SK-N-SH (cell line): ENCODE data around the gene KRT33A. TPM values are rescaled to one million over a fixed set of nuclear protein-coding genes. Genes with fewer than 3 reads are reported as not detected.

Source experiments
- CTCF ChIA-PET: fragments of 300-600, 350-600 bp; formaldehyde crosslinking; extraction: SDS; loops from one replicate; lab custom pipeline; 2021; lab: Yijun Ruan, JAX
- POLR2A ChIA-PET: fragments of 350-600 bp; sonication (Branson Sonifier 250); formaldehyde crosslinking; extraction: SDS; loops from one replicate; lab custom pipeline; 2020; ENCODE audit warnings: antibody characterized with exemption, inconsistent platforms; lab: Yijun Ruan, JAX
- DNase-seq: peaks from one replicate; pipeline ENCODE4 v3.0.0; 2012
- H2AFZ ChIP-seq: fragments of 200-600 bp; sonication (generic); 2 replicates; pipeline ENCODE4 v1.8.1; 2016; ENCODE audit warnings: antibody characterized with exemption, mild to moderate bottlenecking, low read depth
- H3F3A ChIP-seq: fragments of 200-600 bp; sonication (generic); replicated peaks from 2 replicates; pipeline ENCODE3; 2016; ENCODE audit warnings: antibody characterized with exemption, mild to moderate bottlenecking; ENCODE audit not compliant: insufficient read depth
- H3K27ac ChIP-seq, 2 experiments: fragments of 200-500 bp in 1 of 2; fragments of 200-600 bp in 1 of 2; sonication (Bioruptor generic) in 1 of 2; sonication (generic), shearing (Covaris generic) in 1 of 2; 2 replicates each; pipeline versions ENCODE4 v1.5.1 to v1.6.1; 2014 to 2016; ENCODE audit warnings: low read depth in 2 of 2, inconsistent platforms in 1 of 2, low read length in 1 of 2, mild to moderate bottlenecking in 1 of 2, mixed read lengths in 1 of 2
- H3K27me3 ChIP-seq: fragments of 200-600 bp; sonication (generic), shearing (Covaris generic); 2 replicates; pipeline ENCODE4 v1.6.1; 2016; ENCODE audit warnings: mixed run types; ENCODE audit not compliant: insufficient read depth
- H3K36me3 ChIP-seq, 2 experiments: fragments of 200-500 bp in 1 of 2; fragments of 200-600 bp in 1 of 2; sonication (Bioruptor generic) in 1 of 2; sonication (generic) in 1 of 2; replicated peaks in 1 of 2; 2 replicates each; pipeline versions ENCODE3 to v1.5.1; 2014 to 2016; ENCODE audit warnings: low read length in 1 of 2, mild to moderate bottlenecking in 1 of 2; ENCODE audit not compliant: insufficient read depth in 2 of 2, control insufficient read depth in 1 of 2
- H3K4me1 ChIP-seq, 2 experiments: fragments of 200-500 bp in 1 of 2; fragments of 200-600 bp in 1 of 2; sonication (Bioruptor generic) in 1 of 2; sonication (generic), shearing (Covaris generic) in 1 of 2; 2 replicates each; pipeline versions ENCODE4 v1.5.1 to v1.6.1; 2014 to 2016; ENCODE audit warnings: low read depth in 1 of 2, low read length in 1 of 2, mixed run types in 1 of 2; ENCODE audit not compliant: insufficient read depth in 2 of 2, control insufficient read depth in 1 of 2
- H3K4me2 ChIP-seq: fragments of 200-600 bp; sonication (generic), shearing (Covaris generic); 2 replicates; pipeline ENCODE4 v1.6.1; 2017; ENCODE audit warnings: mixed run types
- H3K4me3 ChIP-seq, 2 experiments: fragments of 200-500 bp in 1 of 2; fragments of 200-600 bp in 1 of 2; sonication (Bioruptor generic) in 1 of 2; sonication (generic), shearing (Covaris generic) in 1 of 2; 2 replicates each; pipeline versions ENCODE4 v1.5.1 to v1.8.1; 2014 to 2016; ENCODE audit warnings: low read depth in 2 of 2, inconsistent platforms in 1 of 2, low read length in 1 of 2, mild to moderate bottlenecking in 1 of 2, mixed read lengths in 1 of 2, moderate library complexity in 1 of 2
- H3K79me2 ChIP-seq: fragments of 200-600 bp; sonication (generic); 2 replicates; pipeline ENCODE4 v1.8.1; 2017; ENCODE audit warnings: mild to moderate bottlenecking; ENCODE audit not compliant: insufficient read depth
- H3K9ac ChIP-seq: fragments of 200-600 bp; sonication (generic); 2 replicates; pipeline ENCODE4 v1.6.1; 2017; ENCODE audit warnings: mixed run types
- H3K9me2 ChIP-seq: fragments of 200-600 bp; sonication (generic); 2 replicates; pipeline ENCODE4 v1.6.1; 2017; ENCODE audit warnings: mixed run types
- H3K9me3 ChIP-seq: fragments of 200-600 bp; sonication (generic); 2 replicates; pipeline ENCODE4 v1.6.1; 2017; ENCODE audit warnings: mixed run types, mild to moderate bottlenecking, moderate library complexity
- H4K20me1 ChIP-seq: fragments of 200-600 bp; sonication (generic); 2 replicates; pipeline ENCODE4 v1.6.1; 2017; ENCODE audit warnings: mild to moderate bottlenecking, mixed run types; ENCODE audit not compliant: insufficient read depth
- CTCF ChIP-seq: fragments of 200-600 bp; sonication (generic); IDR thresholded peaks from 2 replicates; pipeline ENCODE4 v1.6.1; 2017; ENCODE audit warnings: antibody characterized with exemption, mild to moderate bottlenecking, moderate library complexity
- ELF1 ChIP-seq: IDR thresholded peaks from 2 replicates; pipeline ENCODE4 v1.4.0; 2012
- EZH2phosphoT487 ChIP-seq: fragments of 200-600 bp; sonication (generic); IDR thresholded peaks from 2 replicates; pipeline ENCODE4 v1.6.1; 2017; ENCODE audit warnings: low read depth, mixed run types, mild to moderate bottlenecking, antibody characterized with exemption, moderate library complexity, borderline replicate concordance
- FOXM1 ChIP-seq: IDR thresholded peaks from 2 replicates; pipeline ENCODE4 v1.4.0; 2012; ENCODE audit warnings: low read depth, mild to moderate bottlenecking
- GABPA ChIP-seq: IDR thresholded peaks from 2 replicates; pipeline ENCODE4 v1.4.0; 2012; ENCODE audit warnings: low read depth, mild to moderate bottlenecking
- IRF3 ChIP-seq: fragments of 150-350 bp; IDR thresholded peaks from 2 replicates; pipeline ENCODE4 v1.6.1; 2016; ENCODE audit warnings: mild to moderate bottlenecking, low read depth, low read length
- MAX ChIP-seq: IDR thresholded peaks from 2 replicates; pipeline ENCODE4 v1.4.0; 2012; ENCODE audit warnings: low read depth
- MEF2A ChIP-seq: IDR thresholded peaks from 2 replicates; pipeline ENCODE4 v1.4.0; 2012; ENCODE audit warnings: low read depth, borderline replicate concordance
- NFIC ChIP-seq: IDR thresholded peaks from 2 replicates; pipeline ENCODE4 v1.4.0; 2012; ENCODE audit warnings: borderline replicate concordance
- PBX3 ChIP-seq: IDR thresholded peaks from 2 replicates; pipeline ENCODE4; 2012
- POLR2AphosphoS5 ChIP-seq: IDR thresholded peaks from 2 replicates; pipeline ENCODE4 v1.6.1; 2012; ENCODE audit warnings: low read depth, low read length
- RCOR1 ChIP-seq: fragments of 150-350 bp; IDR thresholded peaks from 2 replicates; pipeline ENCODE4 v1.6.1; 2017; ENCODE audit warnings: antibody characterized with exemption, low read length
- RFX5 ChIP-seq: IDR thresholded peaks from 2 replicates; pipeline ENCODE4 v1.6.1; 2012; ENCODE audit warnings: mild to moderate bottlenecking, improper control_type of control experiment, low read length
- RXRA ChIP-seq: IDR thresholded peaks from 2 replicates; pipeline ENCODE4 v1.4.0; 2012; ENCODE audit warnings: low read depth, mild to moderate bottlenecking, borderline replicate concordance
- USF2 ChIP-seq: fragments of 150-350 bp; IDR thresholded peaks from 2 replicates; pipeline ENCODE4 v1.6.1; 2017; ENCODE audit warnings: antibody characterized with exemption, low read length, low read depth, borderline replicate concordance
- YY1 ChIP-seq: IDR thresholded peaks from 2 replicates; pipeline ENCODE4 v1.4.0; 2012; ENCODE audit warnings: low read depth, mild to moderate bottlenecking
- WGBS: methylation state at CpG from one replicate; pipeline ENCODE4 v1.1.6; 2017; ENCODE audit warnings: low lambda C conversion rate; 5-methylcytosine and 5-hydroxymethylcytosine counted together
- polyA plus RNA-seq, 3 experiments: library from polyadenylated mRNA; depleted of rRNA; stranded (reverse); fragments of >200 nt; gene quantifications; 2 replicates each; pipeline ENCODE4 v1.2.3, GENCODE V29; 2012

The KRT33A gene
- polyA plus RNA-seq, 1 of the 3 experiments (the other 2 are of a cell fraction) = not detected

- H3K79me2 ChIP-seq = no peaks in the 10 kb centered on the region
- peaks cover 6% of the 10 kb centered on the region; the same call in 1 of the 2 replicates for H3K9me3 ChIP-seq
- no peak overlapping the region for H3K4me2 ChIP-seq
- POLR2A ChIA-PET = no interaction called here
- H3K27ac ChIP-seq = no peak overlapping the region
- H3F3A ChIP-seq = no peaks in the 10 kb centered on the region
- H4K20me1 ChIP-seq = no peaks in the 10 kb centered on the region
- no peaks in the 10 kb centered on the region for H3K9me2 ChIP-seq
- TF ChIP-seq MEF2A (no peak), FOXM1 (no peak), CTCF (no peak), POLR2AphosphoS5 (no peak)
- no peak overlapping the region for H3K9ac ChIP-seq
- no peak overlapping the region for H3K4me3 ChIP-seq
- no peaks in the 10 kb centered on the region for H3K4me1 ChIP-seq
- WGBS = 35% methylated on average over 3 of the region's 3 CpGs
- no peaks in the 10 kb centered on the region; the same call in 1 of the 2 replicates for H3K27me3 ChIP-seq
- no peaks in the 10 kb centered on the region for H3K36me3 ChIP-seq
- CTCF ChIA-PET = interaction anchor here (1.0 kb wide), 1 partner anchor 203 kb away, joined by 3 read pairs; no protein-coding TSS in a partner anchor
- no peak overlapping the region for H2AFZ ChIP-seq
- no peak for DNase-seq
Measured at GRCh38 chr17:41345992-41346391, 4.6 kb downstream of the KRT33A start.

GRCh38 chr17:41343029-41343428 is 7.6 kb downstream of the KRT33A start:
- H3K4me1 ChIP-seq = no peaks in the 10 kb centered on the region
- WGBS = 3% methylated on average over 3 of the region's 3 CpGs
- no peaks in the 10 kb centered on the region for H3K79me2 ChIP-seq
- peaks cover 6% of the 10 kb centered on the region; the same call in 1 of the 2 replicates for H3K9me3 ChIP-seq
- no peak for DNase-seq
- no peak overlapping the region for H3K9ac ChIP-seq
- H3K27me3 ChIP-seq = no peaks in the 10 kb centered on the region
- CTCF ChIA-PET = interaction anchor here (1.7 kb wide), 1 partner anchor 13 kb away, joined by 4 read pairs; no protein-coding TSS in a partner anchor
- POLR2A ChIA-PET = no interaction called here
- H3K9me2 ChIP-seq = no peaks in the 10 kb centered on the region
- no peak overlapping the region for H3K27ac ChIP-seq
- H3K36me3 ChIP-seq = no peaks in the 10 kb centered on the region
- H3K4me2 ChIP-seq = no peak overlapping the region
- no peaks in the 10 kb centered on the region for H3F3A ChIP-seq
- no peaks in the 10 kb centered on the region for H4K20me1 ChIP-seq
- no peak overlapping the region for H2AFZ ChIP-seq
- H3K4me3 ChIP-seq = no peak overlapping the region
- TF ChIP-seq PBX3 (no peak), IRF3 (no peak), EZH2phosphoT487 (no peak), MAX (no peak), ELF1 (no peak), YY1 (no peak), NFIC (no peak), USF2 (no peak), CTCF (no peak), RFX5 (no peak), GABPA (no peak), RXRA (no peak), RCOR1 (no peak)
